ENCODE measurements around the gene SRSF3. TPM values are rescaled to one million over a fixed set of nuclear protein-coding genes. Genes with fewer than 3 reads are reported as not detected.

The SRSF3 gene
- polyA plus RNA-seq, 1 donor (not counting 4 experiments of a cell fraction or from before 2014, with no cell fraction given): 398 TPM

GRCh38 chr6:36629784-36630183 lies 35.6 kb downstream of the SRSF3 start:
- DNase-seq (ENCODE audit: low read depth, low spot score) (no peak), FAIRE-seq (no peak)
- H3K4me3 ChIP-seq (ENCODE audit: control insufficient read depth in 2 of 3, extremely low read depth in 1 of 3, insufficient read depth in 2 of 3, low read depth in 1 of 3, low read length in 3 of 3): no peak overlapping the region
- dilution Hi-C loops (cut with MboI; ENCODE audit: extremely low pct_ligation_motif_present, low sequenced_read_pairs): no loop called here
- no peaks in the 10 kb centered on the region for H3K27me3 ChIP-seq (ENCODE audit: control insufficient read depth, extremely low read depth, insufficient read depth, low read length)
- H3K4me2 ChIP-seq (ENCODE audit: control insufficient read depth, extremely low read depth, insufficient read depth, low read depth, low read length): no peak overlapping the region
- H2AFZ ChIP-seq (ENCODE audit: control insufficient read depth, low read length): no peak overlapping the region
- H3K9ac ChIP-seq (ENCODE audit: control insufficient read depth, extremely low read depth, insufficient read depth, low read length): no peak overlapping the region
- peaks cover 12% of the 10 kb centered on the region for H3K4me1 ChIP-seq (ENCODE audit: control insufficient read depth, extremely low read depth, insufficient read depth, low read length)
- H3K36me3 ChIP-seq (ENCODE audit: control insufficient read depth in 2 of 2, extremely low read depth in 1 of 2, insufficient read depth in 2 of 2, low read length in 2 of 2): no peaks in the 10 kb centered on the region
- TF ChIP-seq CTCF (optimal IDR thresholded peaks at IDR 0.05 in 1 of 3, IDR thresholded peaks at IDR 0.05 in 1 of 3, conservative IDR thresholded peaks at IDR 0.05 in 1 of 3; ENCODE audit: extremely low read depth in 1 of 3, insufficient read depth in 2 of 3, low read length in 3 of 3): no peak
- TF ChIP-seq EZH2 (IDR thresholded peaks at IDR 0.05; ENCODE audit: low read length): no peak
- no peaks in the 10 kb centered on the region for H3K9me1 ChIP-seq (ENCODE audit: control insufficient read depth, extremely low read depth, insufficient read depth, low read length)
- H3K79me2 ChIP-seq (ENCODE audit: control insufficient read depth, insufficient read depth, low read length): no peaks in the 10 kb centered on the region
- H3K27ac ChIP-seq (ENCODE audit: control insufficient read depth, insufficient read depth, low read length): no peak overlapping the region
- no peaks in the 10 kb centered on the region for H3K9me3 ChIP-seq (ENCODE audit: control insufficient read depth, low read depth, low read length)
- no peaks in the 10 kb centered on the region for H4K20me1 ChIP-seq (ENCODE audit: control insufficient read depth, extremely low read depth, insufficient read depth, low read length)

- no peaks in the 10 kb centered on the region for H3K36me3 ChIP-seq (ENCODE audit: control insufficient read depth in 2 of 2, extremely low read depth in 1 of 2, insufficient read depth in 2 of 2, low read length in 2 of 2)
- H3K4me2 ChIP-seq (ENCODE audit: control insufficient read depth, extremely low read depth, insufficient read depth, low read depth, low read length): no peak overlapping the region
- no peak overlapping the region for H3K27ac ChIP-seq (ENCODE audit: control insufficient read depth, insufficient read depth, low read length)
- H3K9ac ChIP-seq (ENCODE audit: control insufficient read depth, extremely low read depth, insufficient read depth, low read length): no peak overlapping the region
- dilution Hi-C loops (cut with MboI; ENCODE audit: extremely low pct_ligation_motif_present, low sequenced_read_pairs): no loop called here
- H3K4me3 ChIP-seq (ENCODE audit: control insufficient read depth in 2 of 3, extremely low read depth in 1 of 3, insufficient read depth in 2 of 3, low read depth in 1 of 3, low read length in 3 of 3): no peak overlapping the region
- DNase-seq (ENCODE audit: low read depth, low spot score): no peak
- H3K79me2 ChIP-seq (ENCODE audit: control insufficient read depth, insufficient read depth, low read length): no peaks in the 10 kb centered on the region
- H3K27me3 ChIP-seq (ENCODE audit: control insufficient read depth, extremely low read depth, insufficient read depth, low read length): no peaks in the 10 kb centered on the region
- no peaks in the 10 kb centered on the region for H3K9me3 ChIP-seq (ENCODE audit: control insufficient read depth, low read depth, low read length)
- no peak for TF ChIP-seq EZH2 (IDR thresholded peaks at IDR 0.05; ENCODE audit: low read length)
- TF ChIP-seq CTCF (optimal IDR thresholded peaks at IDR 0.05 in 1 of 3, IDR thresholded peaks at IDR 0.05 in 1 of 3, conservative IDR thresholded peaks at IDR 0.05 in 1 of 3; ENCODE audit: extremely low read depth in 1 of 3, insufficient read depth in 2 of 3, low read length in 3 of 3): no peak
- no peak overlapping the region for H2AFZ ChIP-seq (ENCODE audit: control insufficient read depth, low read length)
- H3K9me1 ChIP-seq (ENCODE audit: control insufficient read depth, extremely low read depth, insufficient read depth, low read length): no peaks in the 10 kb centered on the region
- H3K4me1 ChIP-seq (ENCODE audit: control insufficient read depth, extremely low read depth, insufficient read depth, low read length): peaks cover 8% of the 10 kb centered on the region
- no peak for FAIRE-seq
- no peaks in the 10 kb centered on the region for H4K20me1 ChIP-seq (ENCODE audit: control insufficient read depth, extremely low read depth, insufficient read depth, low read length)
Observed at GRCh38 chr6:36631326-36632011, 37.3 kb downstream of the SRSF3 start.

All from keratinocyte (primary cell).